Endodermal cell (in vitro differentiated cells): ENCODE results near the gene CAPN9. TPM values are rescaled to one million over a fixed set of nuclear protein-coding genes. Genes with fewer than 3 reads are reported as not detected.

Experiments
- DNase-seq: peaks from one replicate; pipeline ENCODE4 v3.0.0-alpha.2; 2017
- H3K27ac ChIP-seq: 2 replicates; pipeline ENCODE4 v1.5.1; 2013; ENCODE audit warnings: mild to moderate bottlenecking, low read depth, low read length, moderate library complexity
- H3K27me3 ChIP-seq: 2 replicates; pipeline ENCODE4 v1.6.1; 2013; ENCODE audit warnings: mild to moderate bottlenecking, low read length, moderate library complexity; ENCODE audit not compliant: insufficient read depth, control insufficient read depth, poor library complexity, severe bottlenecking
- H3K36me3 ChIP-seq: 2 replicates; pipeline ENCODE4 v1.7.0; 2013; ENCODE audit warnings: mild to moderate bottlenecking, low read length, moderate library complexity; ENCODE audit not compliant: control insufficient read depth, insufficient read depth
- H3K4me1 ChIP-seq: one replicate; pipeline ENCODE4 v1.7.0; 2013; ENCODE audit warnings: low read length; ENCODE audit not compliant: control insufficient read depth, insufficient read depth
- H3K4me3 ChIP-seq: 2 replicates; pipeline ENCODE4 v1.5.1; 2013; ENCODE audit warnings: mild to moderate bottlenecking, low read length, moderate library complexity
- H3K9ac ChIP-seq: 2 replicates; pipeline ENCODE4 v1.6.1; 2013; ENCODE audit warnings: mild to moderate bottlenecking, low read length, moderate library complexity; ENCODE audit not compliant: poor library complexity, severe bottlenecking; ENCODE audit errors: extremely low read depth
- H3K9me3 ChIP-seq: 2 replicates; pipeline ENCODE4 v1.6.1; 2013; ENCODE audit warnings: mild to moderate bottlenecking, low read length, moderate library complexity; ENCODE audit not compliant: control insufficient read depth
- H3K27ac Mint-ChIP-seq: 2 replicates; pipeline ENCODE4 v1.8.0; 2020; ENCODE audit warnings: mixed read lengths
- H3K27me3 Mint-ChIP-seq: 2 replicates; pipeline ENCODE4 v1.8.0; 2021; ENCODE audit warnings: mild to moderate bottlenecking, mixed read lengths; ENCODE audit not compliant: insufficient read depth
- H3K36me3 Mint-ChIP-seq: 2 replicates; pipeline ENCODE4 v1.8.0; 2020; ENCODE audit warnings: low read depth, mixed read lengths
- H3K4me1 Mint-ChIP-seq: 2 replicates; pipeline ENCODE4 v1.8.0; 2020; ENCODE audit warnings: mixed read lengths
- H3K4me3 Mint-ChIP-seq: 2 replicates; pipeline ENCODE4 v1.8.0; 2020; ENCODE audit warnings: mild to moderate bottlenecking, moderate library complexity, mixed read lengths
- H3K9me3 Mint-ChIP-seq: 2 replicates; pipeline ENCODE4 v1.8.0; 2020; ENCODE audit warnings: mild to moderate bottlenecking, mixed read lengths
- WGBS, 2 experiments: methylation state at CpG; one replicate each; pipeline versions ENCODE4 v1.1.5 to v1.1.7; 2013; ENCODE audit warnings: missing lambda C conversion rate in 2 of 2, mixed read lengths in 1 of 2; ENCODE audit not compliant: insufficient coverage in 1 of 2, insufficient read length in 1 of 2; 5-methylcytosine and 5-hydroxymethylcytosine counted together
- total RNA-seq, 2 donors: library from RNA; stranded (reverse); fragmentation: NEBNext Ultra II Directional in 1 of 2; extraction: Animal tissue kit (Norgen Biotek cat#: 25700) in 1 of 2; gene quantifications; 2 replicates in 1 of 2; 3 replicates in 1 of 2; pipeline ENCODE4 v1.2.1, GENCODE V29; 2021
- TF ChIP-seq, protein P1 (sequence below): fragments of 200-600 bp; sonication (generic); conservative IDR thresholded peaks from 2 replicates; pipeline ENCODE4 v1.5.0; 2021; ENCODE audit warnings: antibody characterized with exemption, mild to moderate bottlenecking

CAPN9 gene
- total RNA-seq, 2 donors from 2014 or later: 1.1 TPM

DNA sequence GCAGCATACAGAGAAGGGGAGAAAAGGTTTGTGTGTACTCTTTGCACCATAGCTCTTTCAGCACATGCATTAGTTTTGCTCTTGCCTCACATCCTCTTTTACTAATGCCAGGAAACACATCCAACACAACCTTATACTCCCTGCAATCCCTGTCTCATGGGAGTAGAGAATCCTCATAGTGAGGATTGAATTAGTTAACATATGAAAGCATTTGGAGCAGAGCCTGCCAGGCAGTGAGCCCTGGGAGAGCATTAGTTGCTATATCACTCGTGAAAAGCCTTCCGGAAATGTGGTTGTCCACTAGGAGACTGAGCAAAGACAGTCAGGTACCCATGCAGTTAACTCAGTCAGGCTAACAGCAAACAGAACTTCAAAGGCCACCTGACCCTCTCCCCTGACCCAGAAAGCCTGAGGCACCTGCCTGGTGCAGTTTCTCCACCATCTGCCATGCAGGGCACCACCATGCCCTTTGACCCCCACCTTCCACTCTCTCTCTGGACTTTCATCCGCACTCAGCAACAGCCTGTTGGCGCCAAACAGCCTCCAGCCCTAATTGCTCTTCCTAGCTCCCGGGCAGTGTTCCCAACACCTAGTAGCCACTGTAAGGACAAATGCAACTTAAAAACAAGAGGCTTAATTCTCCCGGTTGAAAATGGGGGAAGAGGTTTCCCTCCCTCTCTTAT lies 18.3 kb upstream of the CAPN9 start:
- Histone ChIP-seq H3K27ac (no peak overlapping the region), H3K4me3 (no peak overlapping the region), H3K4me1 (no peaks in the 10 kb centered on the region), H3K9ac (no peak overlapping the region), H3K27me3 (no peaks in the 10 kb centered on the region), H3K9me3 (no peaks in the 10 kb centered on the region), H3K36me3 (no peaks in the 10 kb centered on the region)
- TF ChIP-seq, protein P1, sequence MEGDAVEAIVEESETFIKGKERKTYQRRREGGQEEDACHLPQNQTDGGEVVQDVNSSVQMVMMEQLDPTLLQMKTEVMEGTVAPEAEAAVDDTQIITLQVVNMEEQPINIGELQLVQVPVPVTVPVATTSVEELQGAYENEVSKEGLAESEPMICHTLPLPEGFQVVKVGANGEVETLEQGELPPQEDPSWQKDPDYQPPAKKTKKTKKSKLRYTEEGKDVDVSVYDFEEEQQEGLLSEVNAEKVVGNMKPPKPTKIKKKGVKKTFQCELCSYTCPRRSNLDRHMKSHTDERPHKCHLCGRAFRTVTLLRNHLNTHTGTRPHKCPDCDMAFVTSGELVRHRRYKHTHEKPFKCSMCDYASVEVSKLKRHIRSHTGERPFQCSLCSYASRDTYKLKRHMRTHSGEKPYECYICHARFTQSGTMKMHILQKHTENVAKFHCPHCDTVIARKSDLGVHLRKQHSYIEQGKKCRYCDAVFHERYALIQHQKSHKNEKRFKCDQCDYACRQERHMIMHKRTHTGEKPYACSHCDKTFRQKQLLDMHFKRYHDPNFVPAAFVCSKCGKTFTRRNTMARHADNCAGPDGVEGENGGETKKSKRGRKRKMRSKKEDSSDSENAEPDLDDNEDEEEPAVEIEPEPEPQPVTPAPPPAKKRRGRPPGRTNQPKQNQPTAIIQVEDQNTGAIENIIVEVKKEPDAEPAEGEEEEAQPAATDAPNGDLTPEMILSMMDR: no peak
- H3K9me3 Mint-ChIP-seq: no peaks in the 10 kb centered on the region
- H3K4me3 Mint-ChIP-seq: no peak overlapping the region
- peak overlapping the region; percentile 54 for H3K27ac Mint-ChIP-seq
- WGBS, 2 experiments: 40 to 58% methylated on average over 2 to 6 of the region's 6 CpGs
- H3K27me3 Mint-ChIP-seq: no peaks in the 10 kb centered on the region
- DNase-seq: peak; percentile 54
- peaks cover 9% of the 10 kb centered on the region for H3K4me1 Mint-ChIP-seq
- H3K36me3 Mint-ChIP-seq: no peaks in the 10 kb centered on the region

DNA sequence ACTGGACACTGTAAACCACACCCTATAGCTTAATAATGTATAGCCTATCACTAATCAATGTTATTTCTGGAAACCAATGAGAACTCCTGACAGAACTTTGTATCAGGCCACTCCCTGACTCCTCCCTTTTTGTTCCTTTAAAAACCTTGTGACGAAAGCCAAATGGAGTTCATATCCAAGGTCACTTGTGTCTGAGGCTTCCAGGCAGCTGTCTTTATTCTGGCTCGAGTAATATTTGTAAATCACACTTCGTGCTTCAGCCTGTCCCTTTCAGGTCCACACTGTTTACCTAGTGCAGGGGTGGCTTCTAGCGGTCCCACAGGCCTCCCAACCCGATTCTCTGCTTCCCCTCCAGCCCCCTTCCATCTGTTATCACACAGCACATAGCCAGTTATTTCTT lies 16.2 kb upstream of the CAPN9 start:
- WGBS, 2 experiments: 89 to 90% methylated on average over 5 of the region's 5 CpGs
- TF ChIP-seq, protein P1: no peak
- H3K27me3 Mint-ChIP-seq: no peaks in the 10 kb centered on the region
- H3K9me3 Mint-ChIP-seq: no peaks in the 10 kb centered on the region
- no peak for DNase-seq
- H3K4me3 ChIP-seq: no peak overlapping the region
- no peak overlapping the region for H3K9ac ChIP-seq
- H3K27ac Mint-ChIP-seq: no peak overlapping the region
- H3K4me1 Mint-ChIP-seq: peaks cover 9% of the 10 kb centered on the region
- no peaks in the 10 kb centered on the region for H3K36me3 ChIP-seq
- H3K27me3 ChIP-seq: no peaks in the 10 kb centered on the region
- no peak overlapping the region for H3K27ac ChIP-seq
- no peaks in the 10 kb centered on the region for H3K4me1 ChIP-seq
- no peak overlapping the region for H3K4me3 Mint-ChIP-seq
- H3K9me3 ChIP-seq: no peaks in the 10 kb centered on the region
- no peaks in the 10 kb centered on the region for H3K36me3 Mint-ChIP-seq

DNA sequence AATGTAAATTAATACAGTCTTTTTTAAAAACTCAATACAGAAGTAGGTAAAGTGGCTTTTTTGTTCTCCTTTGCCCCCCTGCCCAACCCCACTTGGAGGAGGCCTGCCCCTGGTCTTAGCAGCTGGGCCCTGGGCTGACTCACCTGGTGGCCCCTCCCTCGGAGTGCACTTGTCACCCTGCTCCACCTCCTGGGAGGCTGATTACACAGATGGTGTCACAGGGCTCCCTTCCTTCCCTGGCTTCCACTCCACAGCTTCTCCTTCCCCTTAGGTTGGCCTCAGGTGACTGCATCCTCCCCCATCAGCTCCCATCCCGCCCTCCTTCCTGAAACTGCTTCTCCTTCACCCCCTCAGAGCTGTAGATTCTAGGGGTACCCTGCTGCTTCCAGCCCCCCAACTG lies 11.7 kb upstream of the CAPN9 start:
- no peak overlapping the region for H3K4me3 ChIP-seq
- Mint-ChIP-seq H3K4me1 (no peaks in the 10 kb centered on the region), H3K27ac (no peak overlapping the region), H3K9me3 (peaks cover 5% of the 10 kb centered on the region), H3K27me3 (peaks cover 5% of the 10 kb centered on the region), H3K36me3 (no peaks in the 10 kb centered on the region), H3K4me3 (no peak overlapping the region)
- H3K9ac ChIP-seq: no peak overlapping the region
- TF ChIP-seq, protein P1: no peak
- 78% methylated on average over 2 of the region's 2 CpGs; no CpG with 5 or more reads in 1 of the 2 experiments for WGBS, 2 experiments
- H3K27me3 ChIP-seq: no peaks in the 10 kb centered on the region
- H3K27ac ChIP-seq: no peak overlapping the region
- H3K36me3 ChIP-seq: no peaks in the 10 kb centered on the region
- DNase-seq: no peak
- no peaks in the 10 kb centered on the region for H3K4me1 ChIP-seq
- H3K9me3 ChIP-seq: peaks cover 10% of the 10 kb centered on the region
